ENCODE measurements around the gene NGEF. TPM values are rescaled to one million over a fixed set of nuclear protein-coding genes. Genes with fewer than 3 reads are reported as not detected.

NGEF gene
- total RNA-seq, 4 donors from 2014 or later = 14.4 to 25.0 (median 17.9) TPM

DNA sequence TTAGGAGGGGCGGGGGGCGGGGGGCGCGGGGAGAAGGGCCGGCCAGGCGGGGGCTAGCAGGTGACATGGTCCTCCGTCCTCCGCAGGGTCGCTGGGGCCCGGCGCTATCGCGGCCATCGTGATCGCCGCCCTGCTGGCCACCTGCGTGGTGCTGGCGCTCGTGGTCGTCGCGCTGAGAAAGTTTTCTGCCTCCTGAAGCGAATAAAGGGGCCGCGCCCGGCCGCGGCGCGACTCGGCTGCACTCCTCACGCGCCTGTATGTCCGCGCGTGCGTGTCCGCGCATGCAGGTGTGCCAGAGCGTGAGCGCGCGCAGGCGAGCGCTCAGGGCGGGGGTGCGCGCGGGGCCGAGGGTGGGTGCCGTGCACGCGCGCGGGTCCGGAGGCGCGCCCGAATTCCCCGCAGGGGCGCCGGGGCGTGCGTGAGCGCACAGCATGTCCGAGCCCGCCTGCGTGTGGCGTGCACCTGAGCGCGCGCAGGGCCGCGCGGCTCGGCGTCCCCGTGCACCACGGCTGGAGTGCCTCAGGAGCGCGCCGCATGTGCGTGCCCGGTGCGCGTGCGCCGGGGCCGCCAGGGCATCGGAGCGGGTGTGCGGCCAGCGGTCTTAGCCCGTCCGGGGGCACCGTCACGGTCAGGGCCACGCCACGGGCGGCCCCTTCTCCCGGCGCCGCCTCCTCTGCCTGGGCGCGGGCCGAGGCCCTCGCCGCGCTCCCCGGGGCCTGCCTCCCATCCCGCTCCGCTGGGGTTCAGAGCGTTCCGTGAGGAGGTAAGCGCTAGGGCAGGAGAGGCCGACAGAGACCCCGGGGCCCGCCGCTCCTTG, 136.7 kb downstream of the NGEF start:
- peak in 1 of 2 donors; percentile 70 for DNase-seq (ENCODE audit: low spot score in 2 of 2)
- peaks cover 20% of the 10 kb centered on the region for H3K27me3 ChIP-seq
- no peaks in the 10 kb centered on the region for H3K9me3 ChIP-seq
- peaks cover 25% of the 10 kb centered on the region for H3K4me1 ChIP-seq
- TF ChIP-seq EP300 (IDR thresholded peaks at IDR 0.05) (no peak), POLR2A (IDR thresholded peaks at IDR 0.05) (no peak), POLR2AphosphoS5 (IDR thresholded peaks at IDR 0.05) (no peak)
- TF ChIP-seq, protein P1, sequence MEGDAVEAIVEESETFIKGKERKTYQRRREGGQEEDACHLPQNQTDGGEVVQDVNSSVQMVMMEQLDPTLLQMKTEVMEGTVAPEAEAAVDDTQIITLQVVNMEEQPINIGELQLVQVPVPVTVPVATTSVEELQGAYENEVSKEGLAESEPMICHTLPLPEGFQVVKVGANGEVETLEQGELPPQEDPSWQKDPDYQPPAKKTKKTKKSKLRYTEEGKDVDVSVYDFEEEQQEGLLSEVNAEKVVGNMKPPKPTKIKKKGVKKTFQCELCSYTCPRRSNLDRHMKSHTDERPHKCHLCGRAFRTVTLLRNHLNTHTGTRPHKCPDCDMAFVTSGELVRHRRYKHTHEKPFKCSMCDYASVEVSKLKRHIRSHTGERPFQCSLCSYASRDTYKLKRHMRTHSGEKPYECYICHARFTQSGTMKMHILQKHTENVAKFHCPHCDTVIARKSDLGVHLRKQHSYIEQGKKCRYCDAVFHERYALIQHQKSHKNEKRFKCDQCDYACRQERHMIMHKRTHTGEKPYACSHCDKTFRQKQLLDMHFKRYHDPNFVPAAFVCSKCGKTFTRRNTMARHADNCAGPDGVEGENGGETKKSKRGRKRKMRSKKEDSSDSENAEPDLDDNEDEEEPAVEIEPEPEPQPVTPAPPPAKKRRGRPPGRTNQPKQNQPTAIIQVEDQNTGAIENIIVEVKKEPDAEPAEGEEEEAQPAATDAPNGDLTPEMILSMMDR (IDR thresholded peaks at IDR 0.05) = no peak
- H3K27ac ChIP-seq = peak overlapping the region; percentile 1
- H3K36me3 ChIP-seq = no peaks in the 10 kb centered on the region
- under 1% methylated on average over 43 of the region's 119 CpGs for WGBS
- peak overlapping the region; percentile 71 for H3K4me3 ChIP-seq

DNA sequence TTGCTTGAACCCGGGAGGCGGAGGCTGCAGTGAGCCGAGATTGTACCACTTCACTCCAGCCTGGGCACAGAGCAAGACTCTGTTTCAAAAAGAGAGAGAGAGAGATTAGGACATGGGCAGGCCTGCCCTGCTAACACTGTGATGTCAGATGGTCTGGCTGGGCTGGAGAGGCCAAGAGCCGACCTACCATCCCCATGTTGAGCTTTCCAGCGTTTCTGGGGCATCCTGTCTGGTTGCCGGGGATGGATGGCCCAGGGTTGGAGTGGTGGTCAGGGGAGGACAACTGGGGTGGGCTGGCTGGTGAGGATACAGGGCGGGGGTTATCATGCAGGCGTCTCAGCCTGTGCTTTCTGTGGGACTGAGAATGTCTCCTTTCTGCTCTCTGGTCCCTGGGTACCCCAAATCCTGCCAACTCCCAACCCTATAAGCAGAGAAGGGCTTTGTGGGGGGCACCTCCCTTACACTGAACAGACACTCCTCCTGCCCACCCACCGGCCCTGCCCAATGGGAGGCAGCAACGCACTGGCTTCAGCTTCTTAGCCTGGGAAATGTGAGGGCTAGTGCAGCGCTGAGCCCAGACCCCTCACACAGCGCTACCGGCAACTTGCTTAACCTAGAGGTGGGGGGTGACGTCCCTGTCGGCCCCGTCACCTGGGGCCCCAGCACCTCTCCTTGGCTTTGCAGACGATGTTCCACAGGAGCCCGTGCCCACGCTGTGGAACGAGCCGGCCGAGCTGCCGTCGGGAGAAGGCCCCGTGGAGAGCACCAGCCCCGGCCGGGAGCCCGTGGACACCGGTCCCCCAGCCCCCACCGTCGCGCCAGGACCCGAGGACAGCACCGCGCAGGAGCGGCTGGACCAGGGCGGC, 137.6 kb downstream of the NGEF start:
- TF ChIP-seq POLR2A (IDR thresholded peaks at IDR 0.05) (no peak), EP300 (IDR thresholded peaks at IDR 0.05) (no peak), POLR2AphosphoS5 (IDR thresholded peaks at IDR 0.05) (no peak)
- TF ChIP-seq, protein P1 (IDR thresholded peaks at IDR 0.05) = no peak
- WGBS = 69% methylated on average over 7 of the region's 37 CpGs

DNA sequence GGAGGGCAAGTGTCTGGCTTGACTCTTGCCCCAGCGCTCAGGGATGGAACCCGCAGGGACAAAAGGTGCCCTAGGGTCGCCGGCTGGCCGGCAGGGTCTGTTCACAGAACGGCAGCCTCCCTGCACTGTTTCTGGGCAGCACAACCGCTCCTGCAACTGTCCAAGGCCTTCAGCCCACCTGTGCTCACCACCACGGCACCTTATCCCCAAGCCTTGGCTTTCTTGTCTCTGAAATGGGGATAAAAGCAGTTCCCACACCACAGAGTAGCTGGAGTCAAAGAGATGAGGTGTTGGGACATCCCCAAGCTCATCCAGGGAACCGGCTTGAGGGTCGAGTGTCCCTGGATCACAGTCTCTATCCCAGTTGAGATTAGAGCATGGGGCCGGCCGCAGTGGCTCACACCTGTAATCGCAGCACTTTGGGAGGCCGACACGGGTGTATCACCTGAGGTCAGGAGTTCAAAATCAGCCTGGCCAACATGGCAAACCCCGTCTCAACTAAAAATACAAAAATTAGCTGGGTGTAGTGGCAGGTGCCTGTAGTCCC, 138.3 kb downstream of the NGEF start:
- H3K4me1 ChIP-seq = peaks cover 25% of the 10 kb centered on the region
- 92% methylated on average over 12 of the region's 16 CpGs for WGBS
- H3K36me3 ChIP-seq = no peaks in the 10 kb centered on the region
- no peak overlapping the region for H3K4me3 ChIP-seq
- H3K27ac ChIP-seq = no peak overlapping the region
- no peaks in the 10 kb centered on the region for H3K9me3 ChIP-seq
- peaks cover 20% of the 10 kb centered on the region for H3K27me3 ChIP-seq
- TF ChIP-seq, protein P1 (IDR thresholded peaks at IDR 0.05) = no peak
- TF ChIP-seq POLR2A (IDR thresholded peaks at IDR 0.05) (no peak), POLR2AphosphoS5 (IDR thresholded peaks at IDR 0.05) (no peak), EP300 (IDR thresholded peaks at IDR 0.05) (no peak)
- peak in 1 of 2 donors; percentile 72 for DNase-seq (ENCODE audit: low spot score in 2 of 2)

More for the DNA sequence above, 137.6 kb downstream of the NGEF start:
- DNase-seq (ENCODE audit: low spot score in 2 of 2) = peak in 1 of 2 donors; percentile 74
- Histone ChIP-seq H3K27ac (peak overlapping the region; percentile 1), H3K27me3 (peaks cover 20% of the 10 kb centered on the region), H3K9me3 (no peaks in the 10 kb centered on the region), H3K36me3 (no peaks in the 10 kb centered on the region), H3K4me3 (peak overlapping the region; percentile 71), H3K4me1 (peaks cover 25% of the 10 kb centered on the region)

DNA sequence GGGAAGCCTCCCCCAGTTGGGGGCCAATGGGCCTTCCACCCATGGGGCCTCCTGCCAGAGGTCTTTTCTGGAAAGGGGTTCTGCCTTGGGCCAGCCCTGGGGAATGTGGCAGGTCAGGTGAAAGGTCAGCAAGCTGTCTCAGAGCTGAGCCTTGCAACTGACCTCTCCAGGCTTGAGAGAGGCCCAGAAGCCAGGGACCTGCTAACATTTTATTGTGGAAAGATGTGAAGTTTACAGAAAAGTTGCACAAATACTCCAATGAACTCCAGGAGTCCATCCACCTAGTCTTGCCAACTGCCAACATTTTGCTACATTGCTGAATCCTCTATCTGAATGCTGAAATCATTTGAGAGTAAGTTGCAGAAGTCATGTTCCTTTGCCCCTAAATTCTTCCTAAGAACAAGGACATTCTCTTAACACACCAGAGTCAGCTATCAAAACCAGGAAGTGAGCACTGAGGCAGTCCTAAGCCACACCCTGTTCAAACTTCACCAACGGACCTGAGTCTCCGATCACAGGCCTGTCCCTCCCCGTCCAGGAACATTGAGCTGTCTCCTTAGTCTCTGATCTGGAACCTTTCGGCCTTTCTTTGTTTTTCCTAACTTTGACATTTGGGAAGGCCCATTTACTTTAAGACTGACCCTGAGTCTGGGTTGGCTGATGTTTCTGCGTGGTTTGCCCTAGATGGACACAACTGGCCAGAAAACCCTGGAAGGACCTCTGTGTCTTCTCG, 139.0 kb downstream of the NGEF start:
- Histone ChIP-seq H3K4me1 (peaks cover 25% of the 10 kb centered on the region), H3K9me3 (no peaks in the 10 kb centered on the region), H3K27me3 (peaks cover 20% of the 10 kb centered on the region), H3K27ac (no peak overlapping the region), H3K4me3 (no peak overlapping the region), H3K36me3 (no peaks in the 10 kb centered on the region)
- WGBS = 79% methylated on average over 6 of the region's 6 CpGs
- DNase-seq (ENCODE audit: low spot score in 2 of 2) = peak in 1 of 2 donors; percentile 71
- no peak for TF ChIP-seq POLR2AphosphoS5 (IDR thresholded peaks at IDR 0.05)
- no peak for TF ChIP-seq POLR2A (IDR thresholded peaks at IDR 0.05)
- TF ChIP-seq, protein P1 (IDR thresholded peaks at IDR 0.05) = no peak
- no peak for TF ChIP-seq EP300 (IDR thresholded peaks at IDR 0.05)

Measured in suprapubic skin (tissue), 4 donors.